Measurements from ENCODE around the gene CCL1.

DNA sequence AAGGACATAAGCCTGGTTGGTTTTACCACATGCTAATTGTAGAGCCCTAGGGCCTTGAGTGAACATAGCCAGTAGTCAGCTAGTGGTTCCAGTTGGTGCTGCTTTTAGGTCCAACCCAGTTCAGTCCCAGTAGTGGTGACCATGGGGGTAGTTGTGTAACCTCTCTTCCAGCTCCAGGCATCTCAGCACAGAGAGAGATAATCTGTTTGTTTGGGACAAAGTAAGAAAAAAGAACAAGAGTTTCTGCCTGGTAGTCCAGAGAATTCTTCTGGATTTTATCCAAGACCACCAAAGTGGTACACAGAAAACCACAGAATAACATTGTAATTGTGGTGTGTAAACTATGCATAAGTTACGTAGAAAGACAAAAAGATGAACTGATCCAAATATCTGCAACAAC lies 11.9 kb downstream of the CCL1 start:
- no peak for TF ChIP-seq POLR2A (IDR thresholded peaks at IDR 0.05)
- TF ChIP-seq, protein P1, sequence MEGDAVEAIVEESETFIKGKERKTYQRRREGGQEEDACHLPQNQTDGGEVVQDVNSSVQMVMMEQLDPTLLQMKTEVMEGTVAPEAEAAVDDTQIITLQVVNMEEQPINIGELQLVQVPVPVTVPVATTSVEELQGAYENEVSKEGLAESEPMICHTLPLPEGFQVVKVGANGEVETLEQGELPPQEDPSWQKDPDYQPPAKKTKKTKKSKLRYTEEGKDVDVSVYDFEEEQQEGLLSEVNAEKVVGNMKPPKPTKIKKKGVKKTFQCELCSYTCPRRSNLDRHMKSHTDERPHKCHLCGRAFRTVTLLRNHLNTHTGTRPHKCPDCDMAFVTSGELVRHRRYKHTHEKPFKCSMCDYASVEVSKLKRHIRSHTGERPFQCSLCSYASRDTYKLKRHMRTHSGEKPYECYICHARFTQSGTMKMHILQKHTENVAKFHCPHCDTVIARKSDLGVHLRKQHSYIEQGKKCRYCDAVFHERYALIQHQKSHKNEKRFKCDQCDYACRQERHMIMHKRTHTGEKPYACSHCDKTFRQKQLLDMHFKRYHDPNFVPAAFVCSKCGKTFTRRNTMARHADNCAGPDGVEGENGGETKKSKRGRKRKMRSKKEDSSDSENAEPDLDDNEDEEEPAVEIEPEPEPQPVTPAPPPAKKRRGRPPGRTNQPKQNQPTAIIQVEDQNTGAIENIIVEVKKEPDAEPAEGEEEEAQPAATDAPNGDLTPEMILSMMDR (IDR thresholded peaks at IDR 0.05) = no peak
